ENCODE results near the gene PPIL6. TPM values are rescaled to one million over a fixed set of nuclear protein-coding genes. Genes with fewer than 3 reads are reported as not detected.
A peak's percentile ranks its signal among the peaks of the same experiment; 100 is the strongest.

PPIL6 gene
- total RNA-seq, 2 donors from 2014 or later: 6.9 to 9.1 TPM

- H3K4me3 ChIP-seq: no peak overlapping the region
- peaks cover 0 to 16% of the 10 kb centered on the region in 2 donors for H3K4me1 ChIP-seq
- DNase-seq (ENCODE audit: low spot score): no peak
- no peaks in the 10 kb centered on the region for H3K9me3 ChIP-seq
- no peak for TF ChIP-seq CTCF (IDR thresholded peaks at IDR 0.05)
- H3K27me3 ChIP-seq: no peaks in the 10 kb centered on the region
- no peaks in the 10 kb centered on the region for H3K36me3 ChIP-seq
- no peak overlapping the region for H3K27ac ChIP-seq
These were observed 52.2 kb downstream of the PPIL6 start for GRCh38 chr6:109388265-109388664.

GRCh38 chr6:109383438-109383940, 56.9 kb downstream of the PPIL6 start:
- no peak for TF ChIP-seq CTCF (IDR thresholded peaks at IDR 0.05)
- no peak for DNase-seq (ENCODE audit: low spot score)
- Histone ChIP-seq H3K27ac (peak overlapping the region; percentile 96 to 100), H3K4me1 (peaks cover 0 to 38% of the 10 kb centered on the region in 2 donors), H3K36me3 (no peaks in the 10 kb centered on the region), H3K27me3 (no peaks in the 10 kb centered on the region), H3K9me3 (no peaks in the 10 kb centered on the region), H3K4me3 (peak overlapping the region; percentile 79 to 93)

GRCh38 chr6:109382576-109383437, 57.6 kb downstream of the PPIL6 start:
- peak; percentile 95 for DNase-seq (ENCODE audit: low spot score)
- peak; percentile 36 to 73 for TF ChIP-seq CTCF (IDR thresholded peaks at IDR 0.05)
- peaks cover 6% of the 10 kb centered on the region for H3K36me3 ChIP-seq
- H3K9me3 ChIP-seq: no peaks in the 10 kb centered on the region
- peaks cover 0 to 45% of the 10 kb centered on the region in 2 donors for H3K4me1 ChIP-seq
- H3K27me3 ChIP-seq: no peaks in the 10 kb centered on the region
- H3K27ac ChIP-seq: peak overlapping the region; percentile 96 to 100
- H3K4me3 ChIP-seq: peak overlapping the region; percentile 79 to 93

- peak within 1 kb of the TSS; percentile 79 to 93 for H3K4me3 ChIP-seq
- no peak for TF ChIP-seq CTCF (IDR thresholded peaks at IDR 0.05)
- H3K27me3 ChIP-seq: no peaks in the 10 kb centered on the region
- DNase-seq (ENCODE audit: low spot score): peak; percentile 94
- no peaks in the 10 kb centered on the region for H3K9me3 ChIP-seq
- H3K4me1 ChIP-seq: peaks cover 0 to 47% of the 10 kb centered on the region in 2 donors
- H3K27ac ChIP-seq: peak within 1 kb of the TSS; percentile 96 to 100
- peaks cover 15% of the 10 kb centered on the region for H3K36me3 ChIP-seq
These were observed 58.5 kb downstream of the PPIL6 start, which contains the start of gene CD164 for GRCh38 chr6:109381747-109382575. CD164 (minus strand) TSS chr6:109382467; CDS start chr6:109382378, 89 bp downstream.

GRCh38 chr6:109381061-109381746, 59.2 kb downstream of the PPIL6 start:
- H3K27ac ChIP-seq: peak overlapping the region; percentile 96 to 100
- H3K9me3 ChIP-seq: no peaks in the 10 kb centered on the region
- no peak for TF ChIP-seq CTCF (IDR thresholded peaks at IDR 0.05)
- no peak for DNase-seq (ENCODE audit: low spot score)
- H3K4me1 ChIP-seq: peaks cover 0 to 47% of the 10 kb centered on the region in 2 donors
- H3K36me3 ChIP-seq: peaks cover 21% of the 10 kb centered on the region
- no peaks in the 10 kb centered on the region for H3K27me3 ChIP-seq
- peak overlapping the region; percentile 79 to 93 for H3K4me3 ChIP-seq
